HEK293 (cell line): Measurements from ENCODE around the gene OR7G3.

Experiments
- CTCF ChIA-PET: fragments of 350-600 bp; formaldehyde crosslinking; extraction: SDS; loops from one replicate; lab custom pipeline; 2021; ENCODE audit warnings: antibody characterized with exemption; lab: Yijun Ruan, JAX
- POLR2A ChIA-PET: fragments of 300-600 bp; formaldehyde crosslinking; extraction: SDS; loops from one replicate; lab custom pipeline; 2020; ENCODE audit warnings: antibody characterized with exemption, inconsistent platforms; lab: Yijun Ruan, JAX
- H3K27ac ChIP-seq: fragments of 200-500 bp; sonication (Bioruptor generic); 2 replicates; pipeline ENCODE4 v1.5.1; 2014; ENCODE audit warnings: low read depth, low read length, control low read depth, inconsistent platforms; ENCODE audit errors: extremely low read depth
- H3K36me3 ChIP-seq, 2 experiments: fragments of 200-500 bp in 1 of 2; sonication (Bioruptor generic) in 1 of 2; 1 replicate in 1 of 2; 2 replicates in 1 of 2; pipeline ENCODE4 v1.5.1; 2014 to 2017; ENCODE audit warnings: inconsistent platforms in 2 of 2, low read length in 2 of 2; ENCODE audit not compliant: control insufficient read depth in 2 of 2, insufficient read depth in 1 of 2
- H3K4me1 ChIP-seq: fragments of 200-500 bp; sonication (Bioruptor generic); 2 replicates; pipeline ENCODE4 v1.5.1; 2014; ENCODE audit warnings: mild to moderate bottlenecking, low read length, inconsistent platforms; ENCODE audit not compliant: control insufficient read depth, insufficient read depth
- H3K4me3 ChIP-seq: 2 replicates; pipeline ENCODE4 v1.5.1; 2011; ENCODE audit warnings: low read depth, mild to moderate bottlenecking, control low read depth, low read length, moderate library complexity
- H3K9me3 ChIP-seq: fragments of 200-500 bp; sonication (Bioruptor generic); 2 replicates; pipeline ENCODE4 v1.5.1; 2014; ENCODE audit warnings: low read depth, low read length, inconsistent platforms; ENCODE audit not compliant: control insufficient read depth, insufficient read depth
- BCL11B ChIP-seq: fragments of 450-650 bp; formaldehyde crosslinking; IDR thresholded peaks from 2 replicates; pipeline ENCODE4 v1.5.1; 2016; ENCODE audit warnings: low read depth, missing biosample characterization, missing genetic modification characterization
- SCRT2 ChIP-seq: fragments of 450-650 bp; formaldehyde crosslinking; IDR thresholded peaks from 2 replicates; pipeline ENCODE4 v1.5.1; 2016; ENCODE audit warnings: missing biosample characterization, missing genetic modification characterization
- ZNF10 ChIP-seq: fragments of 450-650 bp; formaldehyde crosslinking; IDR thresholded peaks from 2 replicates; pipeline ENCODE4 v1.5.1; 2017; ENCODE audit warnings: missing biosample characterization, missing genetic modification characterization
- ZNF121 ChIP-seq: fragments of 450-650 bp; formaldehyde crosslinking; IDR thresholded peaks from 2 replicates; pipeline ENCODE4 v1.5.1; 2016; ENCODE audit warnings: missing biosample characterization, missing genetic modification characterization
- ZNF138 ChIP-seq: fragments of 450-650 bp; formaldehyde crosslinking; IDR thresholded peaks from 2 replicates; pipeline ENCODE4 v1.5.1; 2016; ENCODE audit warnings: missing biosample characterization, missing genetic modification characterization, borderline replicate concordance
- ZNF174 ChIP-seq: fragments of 450-650 bp; formaldehyde crosslinking; IDR thresholded peaks from 2 replicates; pipeline ENCODE4 v1.5.0; 2017; ENCODE audit warnings: missing biosample characterization, mild to moderate bottlenecking, missing genetic modification characterization
- ZNF239 ChIP-seq: fragments of 450-650 bp; formaldehyde crosslinking; IDR thresholded peaks from 2 replicates; pipeline ENCODE4 v1.5.1; 2016; ENCODE audit warnings: missing biosample characterization, missing genetic modification characterization
- ZNF266 ChIP-seq: fragments of 450-650 bp; formaldehyde crosslinking; IDR thresholded peaks from 2 replicates; pipeline ENCODE4 v1.5.1; 2016; ENCODE audit warnings: missing biosample characterization, missing genetic modification characterization, low read depth
- ZNF354C ChIP-seq: fragments of 450-650 bp; formaldehyde crosslinking; IDR thresholded peaks from 2 replicates; pipeline ENCODE4 v1.5.1; 2016; ENCODE audit warnings: missing biosample characterization, missing genetic modification characterization, low read depth, borderline replicate concordance
- ZNF362 ChIP-seq: fragments of 450-650 bp; formaldehyde crosslinking; IDR thresholded peaks from 2 replicates; pipeline ENCODE4 v1.5.1; 2016; ENCODE audit warnings: missing biosample characterization, missing genetic modification characterization
- ZNF366 ChIP-seq: fragments of 450-650 bp; formaldehyde crosslinking; conservative IDR thresholded peaks from 2 replicates; pipeline ENCODE4 v1.5.1; 2016; ENCODE audit warnings: missing biosample characterization, missing genetic modification characterization
- ZNF391 ChIP-seq: fragments of 450-650 bp; formaldehyde crosslinking; IDR thresholded peaks from 2 replicates; pipeline ENCODE4 v1.5.1; 2016; ENCODE audit warnings: low read depth, missing biosample characterization, missing genetic modification characterization, borderline replicate concordance
- ZNF394 ChIP-seq: fragments of 450-650 bp; formaldehyde crosslinking; IDR thresholded peaks from 2 replicates; pipeline ENCODE4 v1.5.1; 2016; ENCODE audit warnings: missing biosample characterization, missing genetic modification characterization, mild to moderate bottlenecking, moderate library complexity, borderline replicate concordance
- ZNF416 ChIP-seq: fragments of 450-650 bp; formaldehyde crosslinking; IDR thresholded peaks from 2 replicates; pipeline ENCODE4 v1.5.1; 2016; ENCODE audit warnings: missing biosample characterization, missing genetic modification characterization
- ZNF513 ChIP-seq: fragments of 450-650 bp; IDR thresholded peaks from 2 replicates; pipeline ENCODE4 v1.5.1; 2018; ENCODE audit warnings: missing biosample characterization, missing genetic modification characterization
- ZNF549 ChIP-seq: fragments of 450-650 bp; IDR thresholded peaks from 2 replicates; pipeline ENCODE4 v1.5.1; 2018; ENCODE audit warnings: missing biosample characterization, missing genetic modification characterization, mild to moderate bottlenecking, inconsistent platforms, moderate library complexity
- ZNF623 ChIP-seq: fragments of 450-650 bp; formaldehyde crosslinking; IDR thresholded peaks from 2 replicates; pipeline ENCODE4 v1.5.1; 2016; ENCODE audit warnings: missing biosample characterization, missing genetic modification characterization
- ZNF626 ChIP-seq: fragments of 450-650 bp; sonication (Bioruptor Pico); formaldehyde crosslinking; IDR thresholded peaks from 2 replicates; pipeline ENCODE4 v1.5.1; 2018; ENCODE audit warnings: missing biosample characterization, missing genetic modification characterization, inconsistent platforms
- ZNF654 ChIP-seq: fragments of 450-650 bp; formaldehyde crosslinking; IDR thresholded peaks from 2 replicates; pipeline ENCODE4 v1.5.1; 2016; ENCODE audit warnings: low read depth, missing biosample characterization, missing genetic modification characterization
- ZNF658 ChIP-seq: fragments of 450-650 bp; formaldehyde crosslinking; IDR thresholded peaks from 2 replicates; pipeline ENCODE4; 2016; ENCODE audit warnings: missing biosample characterization, missing genetic modification characterization
- ZNF664 ChIP-seq: fragments of 450-650 bp; formaldehyde crosslinking; IDR thresholded peaks from 2 replicates; pipeline ENCODE4 v1.5.1; 2016; ENCODE audit warnings: missing biosample characterization, missing genetic modification characterization
- ZNF670 ChIP-seq: fragments of 450-650 bp; formaldehyde crosslinking; IDR thresholded peaks from 2 replicates; pipeline ENCODE4 v1.5.1; 2016; ENCODE audit warnings: missing biosample characterization, missing genetic modification characterization, low read depth
- ZNF777 ChIP-seq: fragments of 450-650 bp; formaldehyde crosslinking; IDR thresholded peaks from 2 replicates; pipeline ENCODE4 v1.5.1; 2017; ENCODE audit warnings: missing biosample characterization, missing genetic modification characterization, borderline replicate concordance
- ZNF792 ChIP-seq: fragments of 450-650 bp; formaldehyde crosslinking; IDR thresholded peaks from 2 replicates; pipeline ENCODE4 v1.5.1; 2016; ENCODE audit warnings: missing biosample characterization, missing genetic modification characterization
- ZNF837 ChIP-seq: fragments of 450-650 bp; formaldehyde crosslinking; IDR thresholded peaks from 2 replicates; pipeline ENCODE4 v1.5.1; 2016; ENCODE audit warnings: missing biosample characterization, missing genetic modification characterization
- ZSCAN18 ChIP-seq: fragments of 450-650 bp; formaldehyde crosslinking; IDR thresholded peaks from 2 replicates; pipeline ENCODE4 v1.5.1; 2016; ENCODE audit warnings: missing biosample characterization, missing genetic modification characterization

The OR7G3 gene

GRCh38 chr19:9130965-9131364 is 4.2 kb upstream of the OR7G3 start:
- ChIA-PET CTCF (interaction anchor here (0.6 kb wide), 1 partner anchor 669 kb away, joined by 4 read pairs; no protein-coding TSS in a partner anchor), POLR2A (no interaction called here)
- H3K27ac ChIP-seq = no peak overlapping the region
- TF ChIP-seq ZNF513 (tag by site-specific recombination) = no peak
- no peak for TF ChIP-seq ZNF777 (tag by site-specific recombination)
- TF ChIP-seq, all 188 proteins: peak for 0
- Histone ChIP-seq H3K9me3 (no peaks in the 10 kb centered on the region), H3K36me3 (no peaks in the 10 kb centered on the region), H3K4me1 (no peaks in the 10 kb centered on the region), H3K4me3 (no peak overlapping the region)

GRCh38 chr19:9128171-9128570 is 1.4 kb upstream of the OR7G3 start:
- CTCF ChIA-PET = no interaction called here
- Histone ChIP-seq H3K36me3 (no peaks in the 10 kb centered on the region), H3K27ac (no peak overlapping the region), H3K9me3 (no peaks in the 10 kb centered on the region), H3K4me1 (no peaks in the 10 kb centered on the region), H3K4me3 (no peak overlapping the region)
- POLR2A ChIA-PET = no interaction called here
- TF ChIP-seq ZNF416 (no peak), ZNF366 (tag by site-specific recombination) (no peak), ZNF792 (tag by site-specific recombination) (no peak), ZNF391 (tag by site-specific recombination) (no peak), ZNF121 (tag by site-specific recombination) (no peak), ZNF10 (tag by site-specific recombination) (no peak), ZNF670 (tag by site-specific recombination) (no peak), ZNF549 (tag by site-specific recombination) (no peak), ZSCAN18 (tag by site-specific recombination) (no peak), ZNF664 (tag by site-specific recombination) (no peak)

GRCh38 chr19:9116547-9116946 is 10.2 kb downstream of the OR7G3 start:
- POLR2A ChIA-PET = no interaction called here

GRCh38 chr19:9115307-9115813 is 11.4 kb downstream of the OR7G3 start, which contains the start of gene OR7G1:
TSS of gene OR7G1 (minus strand) at chr19:9115763. CDS start at chr19:9115763, 0 bp downstream.
- POLR2A ChIA-PET = no interaction called here
- TF ChIP-seq ZNF626 (tag by site-specific recombination) (no peak), SCRT2 (tag by site-specific recombination) (no peak), ZNF654 (tag by site-specific recombination) (no peak), ZNF354C (tag by site-specific recombination) (no peak), ZNF266 (tag by site-specific recombination) (no peak), ZNF362 (tag by site-specific recombination) (no peak), ZNF138 (no peak), ZNF658 (tag by site-specific recombination) (no peak), ZNF837 (no peak)
- Histone ChIP-seq H3K27ac (no peak within 1 kb of the TSS), H3K4me3 (no peak within 1 kb of the TSS), H3K4me1 (no peaks in the 10 kb centered on the region), H3K36me3 (no peaks in the 10 kb centered on the region), H3K9me3 (no peaks in the 10 kb centered on the region)
- CTCF ChIA-PET = no interaction called here

More at GRCh38 chr19:9116547-9116946, 10.2 kb downstream of the OR7G3 start:
- no peak for TF ChIP-seq BCL11B (tag by site-specific recombination)
- no peak for TF ChIP-seq ZNF239 (tag by site-specific recombination)
- TF ChIP-seq ZNF174 = no peak
- TF ChIP-seq ZNF623 (tag by site-specific recombination) = no peak
- no peak for TF ChIP-seq ZNF394
- no peak overlapping the region for H3K27ac ChIP-seq
- no peak overlapping the region for H3K4me3 ChIP-seq
- H3K36me3 ChIP-seq = no peaks in the 10 kb centered on the region
- H3K4me1 ChIP-seq = no peaks in the 10 kb centered on the region
- CTCF ChIA-PET = interaction anchor here (0.6 to 0.7 kb wide), 2 partner anchors 20 to 341 kb away, joined by 3 read pairs; no protein-coding TSS in a partner anchor
- no peaks in the 10 kb centered on the region for H3K9me3 ChIP-seq
